HEK293 (cell line): ENCODE data around the gene CELSR1.
A peak's percentile ranks its signal among the peaks of the same experiment; 100 is the strongest.

Source experiments
- CTCF ChIA-PET: fragments of 350-600 bp; formaldehyde crosslinking; extraction: SDS; loops from one replicate; lab custom pipeline; 2021; ENCODE audit warnings: antibody characterized with exemption; lab: Yijun Ruan, JAX
- POLR2A ChIA-PET: fragments of 300-600 bp; formaldehyde crosslinking; extraction: SDS; loops from one replicate; lab custom pipeline; 2020; ENCODE audit warnings: antibody characterized with exemption, inconsistent platforms; lab: Yijun Ruan, JAX
- H3K27ac ChIP-seq: fragments of 200-500 bp; sonication (Bioruptor generic); 2 replicates; pipeline ENCODE4 v1.5.1; 2014; ENCODE audit warnings: low read depth, low read length, control low read depth, inconsistent platforms; ENCODE audit errors: extremely low read depth
- H3K36me3 ChIP-seq, 2 experiments: fragments of 200-500 bp in 1 of 2; sonication (Bioruptor generic) in 1 of 2; 1 replicate in 1 of 2; 2 replicates in 1 of 2; pipeline ENCODE4 v1.5.1; 2014 to 2017; ENCODE audit warnings: inconsistent platforms in 2 of 2, low read length in 2 of 2; ENCODE audit not compliant: control insufficient read depth in 2 of 2, insufficient read depth in 1 of 2
- H3K4me1 ChIP-seq: fragments of 200-500 bp; sonication (Bioruptor generic); 2 replicates; pipeline ENCODE4 v1.5.1; 2014; ENCODE audit warnings: mild to moderate bottlenecking, low read length, inconsistent platforms; ENCODE audit not compliant: control insufficient read depth, insufficient read depth
- H3K4me3 ChIP-seq: 2 replicates; pipeline ENCODE4 v1.5.1; 2011; ENCODE audit warnings: low read depth, mild to moderate bottlenecking, control low read depth, low read length, moderate library complexity
- H3K9me3 ChIP-seq: fragments of 200-500 bp; sonication (Bioruptor generic); 2 replicates; pipeline ENCODE4 v1.5.1; 2014; ENCODE audit warnings: low read depth, low read length, inconsistent platforms; ENCODE audit not compliant: control insufficient read depth, insufficient read depth
- CTCF ChIP-seq: fragments of 450-650 bp; formaldehyde crosslinking; IDR thresholded peaks from 2 replicates; pipeline ENCODE4 v1.5.1; 2016; ENCODE audit warnings: missing biosample characterization, missing genetic modification characterization
- GLIS1 ChIP-seq: fragments of 450-650 bp; formaldehyde crosslinking; IDR thresholded peaks from 2 replicates; pipeline ENCODE4 v1.5.1; 2016; ENCODE audit warnings: missing biosample characterization, missing genetic modification characterization
- PRDM2 ChIP-seq: fragments of 450-650 bp; formaldehyde crosslinking; IDR thresholded peaks from 2 replicates; pipeline ENCODE4 v1.5.1; 2016; ENCODE audit warnings: missing biosample characterization, missing genetic modification characterization, borderline replicate concordance
- ZBTB17 ChIP-seq: fragments of 450-650 bp; formaldehyde crosslinking; IDR thresholded peaks from 2 replicates; pipeline ENCODE4 v1.5.1; 2016; ENCODE audit warnings: missing biosample characterization, missing genetic modification characterization
- ZBTB26 ChIP-seq: fragments of 450-650 bp; formaldehyde crosslinking; optimal IDR thresholded peaks from 2 replicates; pipeline ENCODE3; 2016; ENCODE audit warnings: missing biosample characterization, mild to moderate bottlenecking, missing genetic modification characterization
- ZFP3 ChIP-seq: fragments of 450-650 bp; formaldehyde crosslinking; IDR thresholded peaks from 2 replicates; pipeline ENCODE4 v1.5.1; 2016; ENCODE audit warnings: low read depth, missing biosample characterization, missing genetic modification characterization
- ZNF335 ChIP-seq: fragments of 450-650 bp; formaldehyde crosslinking; conservative IDR thresholded peaks from 2 replicates; pipeline ENCODE4 v1.5.1; 2016; ENCODE audit warnings: missing biosample characterization, missing genetic modification characterization
- ZNF701 ChIP-seq: fragments of 450-650 bp; formaldehyde crosslinking; IDR thresholded peaks from 2 replicates; pipeline ENCODE4 v1.5.1; 2016; ENCODE audit warnings: missing biosample characterization, missing genetic modification characterization
- TF ChIP-seq, protein P1 (sequence below): fragments of 450-650 bp; formaldehyde crosslinking; IDR thresholded peaks from 2 replicates; pipeline ENCODE4 v1.5.1; 2016; ENCODE audit warnings: missing biosample characterization, missing genetic modification characterization

CELSR1 gene

GRCh38 chr22:46512039-46512370 lies 25.4 kb downstream of the CELSR1 start:
- H3K9me3 ChIP-seq, result no peaks in the 10 kb centered on the region
- H3K4me3 ChIP-seq, result no peak overlapping the region
- ChIA-PET POLR2A (no interaction called here), CTCF (no interaction called here)
- no peak overlapping the region for H3K27ac ChIP-seq
- no peaks in the 10 kb centered on the region for H3K36me3 ChIP-seq
- TF ChIP-seq GLIS1 (tag by site-specific recombination) (no peak), ZNF701 (no peak), CTCF (tag by site-specific recombination) (no peak), ZFP3 (tag by site-specific recombination) (no peak), ZNF335 (tag by site-specific recombination) (no peak)
- TF ChIP-seq, protein P1, sequence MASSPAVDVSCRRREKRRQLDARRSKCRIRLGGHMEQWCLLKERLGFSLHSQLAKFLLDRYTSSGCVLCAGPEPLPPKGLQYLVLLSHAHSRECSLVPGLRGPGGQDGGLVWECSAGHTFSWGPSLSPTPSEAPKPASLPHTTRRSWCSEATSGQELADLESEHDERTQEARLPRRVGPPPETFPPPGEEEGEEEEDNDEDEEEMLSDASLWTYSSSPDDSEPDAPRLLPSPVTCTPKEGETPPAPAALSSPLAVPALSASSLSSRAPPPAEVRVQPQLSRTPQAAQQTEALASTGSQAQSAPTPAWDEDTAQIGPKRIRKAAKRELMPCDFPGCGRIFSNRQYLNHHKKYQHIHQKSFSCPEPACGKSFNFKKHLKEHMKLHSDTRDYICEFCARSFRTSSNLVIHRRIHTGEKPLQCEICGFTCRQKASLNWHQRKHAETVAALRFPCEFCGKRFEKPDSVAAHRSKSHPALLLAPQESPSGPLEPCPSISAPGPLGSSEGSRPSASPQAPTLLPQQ, result no peak
- H3K4me1 ChIP-seq, result no peaks in the 10 kb centered on the region

- no peak overlapping the region for H3K4me3 ChIP-seq
- TF ChIP-seq PRDM2 (no peak), GLIS1 (tag by site-specific recombination) (peak; percentile 84)
- TF ChIP-seq, all 188 proteins: peak for 1
- no peaks in the 10 kb centered on the region for H3K9me3 ChIP-seq
- H3K27ac ChIP-seq, result no peak overlapping the region
- ChIA-PET POLR2A (no interaction called here), CTCF (no interaction called here)
- no peaks in the 10 kb centered on the region for H3K36me3 ChIP-seq
- H3K4me1 ChIP-seq, result no peaks in the 10 kb centered on the region
These were observed 26.0 kb downstream of the CELSR1 start for GRCh38 chr22:46511151-46512038.

GRCh38 chr22:46509416-46510089 lies 27.9 kb downstream of the CELSR1 start:
- no peaks in the 10 kb centered on the region for H3K9me3 ChIP-seq
- POLR2A ChIA-PET, result no interaction called here
- H3K4me3 ChIP-seq, result no peak overlapping the region
- no peaks in the 10 kb centered on the region for H3K36me3 ChIP-seq
- CTCF ChIA-PET, result no interaction called here
- no peak overlapping the region for H3K27ac ChIP-seq
- H3K4me1 ChIP-seq, result no peaks in the 10 kb centered on the region
- TF ChIP-seq ZBTB17 (tag by site-specific recombination) (no peak), PRDM2 (no peak), ZBTB26 (tag by site-specific recombination) (no peak)
